Suprapubic skin (tissue), 4 donors: Measurements from ENCODE around the gene CSTF3.

Experiments used
- POLR2A ChIP-seq, 2 donors: fragments of 450-650 bp; IDR thresholded peaks; one replicate each; pipeline ENCODE4 v1.6.1; 2017; ENCODE audit warnings: antibody characterized with exemption in 2 of 2, mild to moderate bottlenecking in 2 of 2, moderate library complexity in 2 of 2
- POLR2AphosphoS5 ChIP-seq, 3 donors: sonication (generic); formaldehyde crosslinking; IDR thresholded peaks; one replicate each; pipeline ENCODE4 v1.6.1; 2017; ENCODE audit warnings: antibody characterized with exemption in 3 of 3
- TF ChIP-seq, protein P1 (sequence below), 2 donors: fragments of 200-600 bp in 1 of 2; fragments of 450-650 bp in 1 of 2; sonication (generic) in 1 of 2; IDR thresholded peaks; one replicate each; pipeline ENCODE4 v1.5.1; 2016 to 2019; ENCODE audit warnings: antibody characterized with exemption in 2 of 2, mild to moderate bottlenecking in 1 of 2, moderate library complexity in 1 of 2

- TF ChIP-seq, protein P1, sequence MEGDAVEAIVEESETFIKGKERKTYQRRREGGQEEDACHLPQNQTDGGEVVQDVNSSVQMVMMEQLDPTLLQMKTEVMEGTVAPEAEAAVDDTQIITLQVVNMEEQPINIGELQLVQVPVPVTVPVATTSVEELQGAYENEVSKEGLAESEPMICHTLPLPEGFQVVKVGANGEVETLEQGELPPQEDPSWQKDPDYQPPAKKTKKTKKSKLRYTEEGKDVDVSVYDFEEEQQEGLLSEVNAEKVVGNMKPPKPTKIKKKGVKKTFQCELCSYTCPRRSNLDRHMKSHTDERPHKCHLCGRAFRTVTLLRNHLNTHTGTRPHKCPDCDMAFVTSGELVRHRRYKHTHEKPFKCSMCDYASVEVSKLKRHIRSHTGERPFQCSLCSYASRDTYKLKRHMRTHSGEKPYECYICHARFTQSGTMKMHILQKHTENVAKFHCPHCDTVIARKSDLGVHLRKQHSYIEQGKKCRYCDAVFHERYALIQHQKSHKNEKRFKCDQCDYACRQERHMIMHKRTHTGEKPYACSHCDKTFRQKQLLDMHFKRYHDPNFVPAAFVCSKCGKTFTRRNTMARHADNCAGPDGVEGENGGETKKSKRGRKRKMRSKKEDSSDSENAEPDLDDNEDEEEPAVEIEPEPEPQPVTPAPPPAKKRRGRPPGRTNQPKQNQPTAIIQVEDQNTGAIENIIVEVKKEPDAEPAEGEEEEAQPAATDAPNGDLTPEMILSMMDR (IDR thresholded peaks at IDR 0.05), result no peak
- no peak for TF ChIP-seq POLR2AphosphoS5 (IDR thresholded peaks at IDR 0.05)
- no peak for TF ChIP-seq POLR2A (IDR thresholded peaks at IDR 0.05)
Measured at GRCh38 chr11:33185756-33186155, 24.5 kb upstream of the CSTF3 start.
